GM12878 (cell line): Measurements from ENCODE around the gene ASB2. TPM values are rescaled to one million over a fixed set of nuclear protein-coding genes. Genes with fewer than 3 reads are reported as not detected.

Experiments used
- PRDM15 ChIP-seq: fragments of 450-650 bp; formaldehyde crosslinking; IDR thresholded peaks from 2 replicates; pipeline ENCODE4 v1.4.0; 2020; ENCODE audit warnings: mild to moderate bottlenecking, moderate library complexity
- SUPT20H ChIP-seq: IDR thresholded peaks from 2 replicates; pipeline ENCODE4 v1.6.1; 2011; ENCODE audit warnings: low read depth, mild to moderate bottlenecking, low read length, moderate library complexity, borderline replicate concordance; ENCODE audit not compliant: control insufficient read depth
- YY1 ChIP-seq: IDR thresholded peaks from 2 replicates; pipeline ENCODE4 v1.6.1; 2011; ENCODE audit warnings: low read depth, mild to moderate bottlenecking, low read length
- polyA plus RNA-seq, 11 experiments: library from polyadenylated mRNA; depleted of rRNA in 4 of 11; unstranded in 6 of 11; stranded (reverse) in 5 of 11; fragments of >200 nt; fragmentation: Nextera tagmentation in 4 of 11; fragmentation: Illumina TruSeq in 1 of 11; extraction: Ambion mirVana in 4 of 11; extraction: Trizol in 1 of 11; gene quantifications; 1 replicate in 1 of 11; 2 replicates in 10 of 11; pipeline versions ENCODE4 v1.2.1 to v1.2.3, GENCODE V29; 2011 to 2016; ENCODE audit warnings: inconsistent platforms in 2 of 11, missing spikeins in 2 of 11, low read depth in 1 of 11
- total RNA-seq, 4 experiments: library from RNA; depleted of rRNA in 3 of 4; stranded (reverse); fragments of >200 nt in 3 of 4; fragmentation: Illumina TruSeq in 1 of 4; extraction: Trizol in 1 of 4; gene quantifications; 2 replicates each; pipeline versions ENCODE4 v1.2.1 to v1.2.3, GENCODE V29; 2013 to 2021
- TF ChIP-seq, protein P1 (sequence below): fragments of 450-650 bp; IDR thresholded peaks from 2 replicates; pipeline ENCODE4 v1.6.1; 2017; ENCODE audit warnings: mild to moderate bottlenecking, moderate library complexity

Gene ASB2
- total and polyA plus RNA-seq, 10 of the 15 experiments (the other 5 are each of a cell fraction or from before 2014, with no cell fraction given) = 3.0 to 54.8 (median 33.5) TPM

- TF ChIP-seq, protein P1, sequence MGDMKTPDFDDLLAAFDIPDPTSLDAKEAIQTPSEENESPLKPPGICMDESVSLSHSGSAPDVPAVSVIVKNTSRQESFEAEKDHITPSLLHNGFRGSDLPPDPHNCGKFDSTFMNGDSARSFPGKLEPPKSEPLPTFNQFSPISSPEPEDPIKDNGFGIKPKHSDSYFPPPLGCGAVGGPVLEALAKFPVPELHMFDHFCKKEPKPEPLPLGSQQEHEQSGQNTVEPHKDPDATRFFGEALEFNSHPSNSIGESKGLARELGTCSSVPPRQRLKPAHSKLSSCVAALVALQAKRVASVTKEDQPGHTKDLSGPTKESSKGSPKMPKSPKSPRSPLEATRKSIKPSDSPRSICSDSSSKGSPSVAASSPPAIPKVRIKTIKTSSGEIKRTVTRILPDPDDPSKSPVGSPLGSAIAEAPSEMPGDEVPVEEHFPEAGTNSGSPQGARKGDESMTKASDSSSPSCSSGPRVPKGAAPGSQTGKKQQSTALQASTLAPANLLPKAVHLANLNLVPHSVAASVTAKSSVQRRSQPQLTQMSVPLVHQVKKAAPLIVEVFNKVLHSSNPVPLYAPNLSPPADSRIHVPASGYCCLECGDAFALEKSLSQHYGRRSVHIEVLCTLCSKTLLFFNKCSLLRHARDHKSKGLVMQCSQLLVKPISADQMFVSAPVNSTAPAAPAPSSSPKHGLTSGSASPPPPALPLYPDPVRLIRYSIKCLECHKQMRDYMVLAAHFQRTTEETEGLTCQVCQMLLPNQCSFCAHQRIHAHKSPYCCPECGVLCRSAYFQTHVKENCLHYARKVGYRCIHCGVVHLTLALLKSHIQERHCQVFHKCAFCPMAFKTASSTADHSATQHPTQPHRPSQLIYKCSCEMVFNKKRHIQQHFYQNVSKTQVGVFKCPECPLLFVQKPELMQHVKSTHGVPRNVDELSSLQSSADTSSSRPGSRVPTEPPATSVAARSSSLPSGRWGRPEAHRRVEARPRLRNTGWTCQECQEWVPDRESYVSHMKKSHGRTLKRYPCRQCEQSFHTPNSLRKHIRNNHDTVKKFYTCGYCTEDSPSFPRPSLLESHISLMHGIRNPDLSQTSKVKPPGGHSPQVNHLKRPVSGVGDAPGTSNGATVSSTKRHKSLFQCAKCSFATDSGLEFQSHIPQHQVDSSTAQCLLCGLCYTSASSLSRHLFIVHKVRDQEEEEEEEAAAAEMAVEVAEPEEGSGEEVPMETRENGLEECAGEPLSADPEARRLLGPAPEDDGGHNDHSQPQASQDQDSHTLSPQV = no peak
- TF ChIP-seq PRDM15 (CRISPR knock-in tag) = no peak
- no peak for TF ChIP-seq YY1
- no peak for TF ChIP-seq SUPT20H
Measured at GRCh38 chr14:94004015-94004414, 27.6 kb upstream of the ASB2 start (continued).
